ENCODE data around the gene ZNF45. TPM values are rescaled to one million over a fixed set of nuclear protein-coding genes. Genes with fewer than 3 reads are reported as not detected.
"Not testable (repeated sequence)": the region's sequence is repeated elsewhere in the genome, so short reads cannot be mapped to it uniquely, and the experiment has no call there.

Gene ZNF45
- 10 to 100 TPM; 25.2 to 30.3 (median 27.8) TPM for polyA plus RNA-seq (ENCODE audit: insufficient read length in 4 of 4)

GRCh38 chr19:43934985-43935708 is at the start of gene ZNF45:
ZNF45 (minus strand) TSS chr19:43935282; CDS start chr19:43922185, 13,097 bp downstream.
- DNase-seq (ENCODE audit: low read depth in 4 of 4, low spot score in 3 of 4) = peak; percentile 82 to 90 (median 85)

GRCh38 chr19:43984687-43985000 is 49.6 kb upstream of the ZNF45 start:
- DNase-seq (ENCODE audit: low read depth in 4 of 4, low spot score in 3 of 4) = peak in 1 of 4 donors; percentile 0

- DNase-seq (ENCODE audit: low read depth in 4 of 4, low spot score in 3 of 4) = peak; percentile 85 to 94 (median 90)
Measured at GRCh38 chr19:43983912-43984686, 49.0 kb upstream of the ZNF45 start, which contains the start of gene ZNF155. ZNF155 (plus strand) TSS chr19:43984188; CDS start chr19:43988544, 4,356 bp downstream.

GRCh38 chr19:43983544-43983911 is 48.4 kb upstream of the ZNF45 start:
- no peak for DNase-seq (ENCODE audit: low read depth in 4 of 4, low spot score in 3 of 4)

GRCh38 chr19:43976732-43977131 is 41.6 kb upstream of the ZNF45 start:
- DNase-seq (ENCODE audit: low read depth in 4 of 4, low spot score in 3 of 4) = no peak

- no peak for DNase-seq (ENCODE audit: low read depth in 4 of 4, low spot score in 3 of 4)
Measured at GRCh38 chr19:43966079-43966694, 31.1 kb upstream of the ZNF45 start.

- DNase-seq (ENCODE audit: low read depth in 4 of 4, low spot score in 3 of 4) = no peak
Measured at GRCh38 chr19:43960411-43960810, 25.3 kb upstream of the ZNF45 start.

GRCh38 chr19:43957891-43958290 is 22.8 kb upstream of the ZNF45 start:
- no peak for DNase-seq (ENCODE audit: low read depth in 4 of 4, low spot score in 3 of 4)

- DNase-seq (ENCODE audit: low read depth in 4 of 4, low spot score in 3 of 4) = no peak
Measured at GRCh38 chr19:43956827-43957226, 21.7 kb upstream of the ZNF45 start.

GRCh38 chr19:43950834-43951645 is 16.0 kb upstream of the ZNF45 start, which contains the start of gene ZNF221:
ZNF221 (plus strand) TSS chr19:43951228; CDS start chr19:43962727, 11,499 bp downstream.
- DNase-seq (ENCODE audit: low read depth in 4 of 4, low spot score in 3 of 4) = peak; percentile 81 to 94 (median 94)

- DNase-seq (ENCODE audit: low read depth in 4 of 4, low spot score in 3 of 4) = not testable (repeated sequence)
Measured at GRCh38 chr19:43949803-43950202, 14.7 kb upstream of the ZNF45 start.

- not testable (repeated sequence) for DNase-seq (ENCODE audit: low read depth in 4 of 4, low spot score in 3 of 4)
Measured at GRCh38 chr19:43947412-43947811, 12.3 kb upstream of the ZNF45 start.

GRCh38 chr19:43941209-43941608 is 6.1 kb upstream of the ZNF45 start:
- DNase-seq (ENCODE audit: low read depth in 4 of 4, low spot score in 3 of 4) = no peak

- no peak for DNase-seq (ENCODE audit: low read depth in 4 of 4, low spot score in 3 of 4)
Measured at GRCh38 chr19:43940719-43941118, 5.6 kb upstream of the ZNF45 start.

GRCh38 chr19:43939557-43940260 is 4.6 kb upstream of the ZNF45 start:
- no peak for DNase-seq (ENCODE audit: low read depth in 4 of 4, low spot score in 3 of 4)

- no peak for DNase-seq (ENCODE audit: low read depth in 4 of 4, low spot score in 3 of 4)
Measured at GRCh38 chr19:43936188-43936587, 1.1 kb upstream of the ZNF45 start.

- no peak for DNase-seq (ENCODE audit: low read depth in 4 of 4, low spot score in 3 of 4)
Measured at GRCh38 chr19:43934055-43934984, 762 bp downstream of the ZNF45 start.

GRCh38 chr19:43928820-43929219 is 6.3 kb downstream of the ZNF45 start:
- no peak for DNase-seq (ENCODE audit: low read depth in 4 of 4, low spot score in 3 of 4)

GRCh38 chr19:43923875-43924274 is 11.2 kb downstream of the ZNF45 start:
- no peak for DNase-seq (ENCODE audit: low read depth in 4 of 4, low spot score in 3 of 4)
